HAP-1 (cell line): ENCODE results near the gene RFX8.
"Not testable (repeated sequence)": the region's sequence is repeated elsewhere in the genome, so short reads cannot be mapped to it uniquely, and the experiment has no call there.

Source experiments
- DNase-seq, 2 experiments: peaks; one replicate each; pipeline ENCODE4 v3.0.0-alpha.2; 2016 to 2020; ENCODE audit warnings: low spot score in 2 of 2
- H3K27me3 ChIP-seq: fragments of 250-450 bp; sonication (Bioruptor Pico); 2 replicates; pipeline ENCODE4 v1.5.1; 2020; ENCODE audit warnings: low read depth, mild to moderate bottlenecking, moderate library complexity
- H3K36me3 ChIP-seq: fragments of 250-450 bp; sonication (Bioruptor Pico); replicated peaks from 2 replicates; pipeline ENCODE4 v1.5.1; 2020; ENCODE audit warnings: mild to moderate bottlenecking
- H3K4me1 ChIP-seq: fragments of 250-450 bp; sonication (Bioruptor Pico); 2 replicates; pipeline ENCODE4 v1.5.1; 2020; ENCODE audit warnings: mild to moderate bottlenecking
- H3K4me3 ChIP-seq: fragments of 250-450 bp; sonication (Bioruptor Pico); 2 replicates; pipeline ENCODE4 v1.5.1; 2020; ENCODE audit warnings: mild to moderate bottlenecking, moderate library complexity
- H3K9me3 ChIP-seq: fragments of 250-450 bp; sonication (Bioruptor Pico); 2 replicates; pipeline ENCODE4 v1.5.1; 2020; ENCODE audit warnings: mild to moderate bottlenecking, moderate library complexity
- in situ Hi-C: fragments of 300-500 bp; cut with MboI; formaldehyde crosslinking; loops from 3 replicates; pipeline ENCODE4 v1.14.3; 2020; ENCODE audit warnings: low sequenced_read_pairs, inconsistent platforms, mixed read lengths

RFX8 gene

DNA sequence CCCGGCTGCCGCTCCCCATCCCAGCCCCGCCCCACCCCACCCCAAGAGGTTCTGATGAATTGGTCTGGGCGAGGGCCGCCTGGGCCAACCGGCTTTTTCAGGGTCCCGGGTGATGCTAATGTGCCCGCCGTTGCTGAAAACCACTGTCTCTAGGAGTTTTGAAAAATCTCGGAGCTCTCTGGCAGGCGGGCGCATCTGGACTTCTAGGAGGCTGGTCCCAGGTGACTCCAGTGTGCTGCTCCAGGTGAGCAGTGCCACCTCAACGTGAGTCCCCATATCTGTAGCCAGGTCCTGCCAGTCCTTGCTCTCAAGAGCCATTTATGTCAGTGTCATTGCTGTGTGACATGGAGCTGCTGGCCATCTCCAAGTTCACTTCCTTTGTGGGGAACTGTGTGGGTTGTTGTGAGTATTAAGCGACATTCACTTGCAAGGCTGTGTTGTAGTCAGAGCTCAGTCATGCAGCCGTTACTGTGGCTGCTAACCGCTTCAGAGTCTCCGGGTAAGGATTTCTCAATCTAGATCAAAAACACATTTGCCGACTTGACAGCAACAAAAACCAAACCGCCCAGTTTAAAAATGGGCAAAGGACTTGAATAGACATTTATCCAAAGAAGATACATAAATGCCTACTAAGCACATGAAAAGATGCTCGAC is at the start of gene RFX8:
Gene RFX8 (minus strand): TSS at position 382 of the 654 bp plus-strand sequence. CDS start 8,264 bp downstream, outside the sequence.
- Histone ChIP-seq H3K9me3 (no peaks in the 10 kb centered on the region), H3K27me3 (no peaks in the 10 kb centered on the region), H3K4me1 (peaks cover 18% of the 10 kb centered on the region), H3K36me3 (no peaks in the 10 kb centered on the region), H3K4me3 (peak within 1 kb of the TSS; percentile 22)
- no peak for DNase-seq
- in situ Hi-C loops = no loop called here

DNA sequence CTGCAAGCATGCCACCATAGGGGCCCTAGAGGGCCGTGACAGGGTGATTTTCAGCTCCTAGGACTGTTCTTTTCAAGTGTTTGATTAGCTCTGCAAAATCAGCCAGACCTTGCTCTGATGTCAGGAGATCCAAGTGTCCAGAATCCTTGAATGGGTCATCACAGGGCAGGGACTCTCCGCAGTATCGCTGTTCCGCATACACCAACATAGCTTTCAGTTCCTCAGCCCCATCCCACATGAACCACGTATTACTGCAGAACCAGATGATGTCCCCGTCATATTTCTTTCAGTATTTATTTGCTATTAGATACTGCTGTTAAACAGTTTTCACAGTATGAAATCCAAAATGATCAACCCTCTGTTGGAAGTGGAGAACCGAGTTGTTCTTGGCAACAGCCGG is 46.6 kb upstream of the RFX8 start:
- H3K4me3 ChIP-seq = no peak overlapping the region
- DNase-seq = no peak
- H3K36me3 ChIP-seq = no peaks in the 10 kb centered on the region
- H3K4me1 ChIP-seq = no peaks in the 10 kb centered on the region
- no peaks in the 10 kb centered on the region for H3K9me3 ChIP-seq
- peaks cover 10% of the 10 kb centered on the region for H3K27me3 ChIP-seq
- in situ Hi-C loops = no loop called here

GRCh38 chr2:101520246-101520645 is 45.3 kb upstream of the RFX8 start:
- no peak overlapping the region for H3K4me3 ChIP-seq
- no peaks in the 10 kb centered on the region for H3K36me3 ChIP-seq
- no peaks in the 10 kb centered on the region for H3K4me1 ChIP-seq
- H3K9me3 ChIP-seq = no peaks in the 10 kb centered on the region
- no peak for DNase-seq
- in situ Hi-C loops = no loop called here
- peaks cover 10% of the 10 kb centered on the region for H3K27me3 ChIP-seq

- in situ Hi-C loops = no loop called here
- Histone ChIP-seq H3K4me3 (no peak overlapping the region), H3K36me3 (no peaks in the 10 kb centered on the region), H3K9me3 (no peaks in the 10 kb centered on the region), H3K4me1 (no peaks in the 10 kb centered on the region), H3K27me3 (peaks cover 5% of the 10 kb centered on the region)
- peak; percentile 34 to 59 for DNase-seq
These were observed 43.9 kb upstream of the RFX8 start for GRCh38 chr2:101518578-101519492.

DNA sequence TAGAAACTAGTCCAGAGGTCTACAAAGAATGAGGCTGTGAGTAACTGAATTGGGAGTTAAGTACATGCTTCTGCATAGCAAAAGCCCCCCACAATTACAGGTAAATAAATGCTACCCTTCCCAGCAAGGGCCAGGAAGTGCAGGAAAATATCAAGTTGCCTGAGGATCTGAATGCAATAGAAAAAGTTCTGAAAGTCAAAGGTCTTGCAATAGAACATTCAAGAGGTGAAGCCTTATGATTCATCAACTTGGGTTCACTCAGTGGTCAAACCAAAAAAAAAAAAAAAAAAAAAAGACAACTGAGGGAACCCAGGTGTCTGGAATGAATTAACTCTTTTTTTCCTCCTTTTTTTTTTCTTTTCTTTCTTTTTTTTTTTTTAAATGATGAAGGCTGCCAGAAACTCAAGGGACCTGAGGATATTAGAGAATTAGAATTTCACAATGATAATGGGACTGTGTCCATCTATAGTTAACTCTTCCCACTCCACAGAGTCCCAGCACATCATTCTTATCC is 42.9 kb upstream of the RFX8 start:
- H3K4me3 ChIP-seq = no peak overlapping the region
- in situ Hi-C loops = no loop called here
- no peaks in the 10 kb centered on the region for H3K36me3 ChIP-seq
- H3K9me3 ChIP-seq = no peaks in the 10 kb centered on the region
- H3K27me3 ChIP-seq = peaks cover 5% of the 10 kb centered on the region
- no peak for DNase-seq
- no peaks in the 10 kb centered on the region for H3K4me1 ChIP-seq

- no peaks in the 10 kb centered on the region for H3K9me3 ChIP-seq
- H3K27me3 ChIP-seq = peaks cover 5% of the 10 kb centered on the region
- no peak overlapping the region for H3K4me3 ChIP-seq
- no peaks in the 10 kb centered on the region for H3K36me3 ChIP-seq
- DNase-seq = no peak
- in situ Hi-C loops = no loop called here
- no peaks in the 10 kb centered on the region for H3K4me1 ChIP-seq
These were observed 42.1 kb upstream of the RFX8 start for GRCh38 chr2:101516823-101517690.

GRCh38 chr2:101516349-101516748 is 41.4 kb upstream of the RFX8 start:
- no peak for DNase-seq
- Histone ChIP-seq H3K4me1 (no peaks in the 10 kb centered on the region), H3K36me3 (no peaks in the 10 kb centered on the region), H3K9me3 (no peaks in the 10 kb centered on the region), H3K4me3 (no peak overlapping the region), H3K27me3 (peaks cover 5% of the 10 kb centered on the region)
- in situ Hi-C loops = no loop called here

GRCh38 chr2:101515477-101515876 is 40.6 kb upstream of the RFX8 start:
- Histone ChIP-seq H3K27me3 (peaks cover 5% of the 10 kb centered on the region), H3K4me1 (no peaks in the 10 kb centered on the region), H3K36me3 (no peaks in the 10 kb centered on the region), H3K4me3 (no peak overlapping the region), H3K9me3 (no peaks in the 10 kb centered on the region)
- in situ Hi-C loops = no loop called here
- no peak for DNase-seq

DNA sequence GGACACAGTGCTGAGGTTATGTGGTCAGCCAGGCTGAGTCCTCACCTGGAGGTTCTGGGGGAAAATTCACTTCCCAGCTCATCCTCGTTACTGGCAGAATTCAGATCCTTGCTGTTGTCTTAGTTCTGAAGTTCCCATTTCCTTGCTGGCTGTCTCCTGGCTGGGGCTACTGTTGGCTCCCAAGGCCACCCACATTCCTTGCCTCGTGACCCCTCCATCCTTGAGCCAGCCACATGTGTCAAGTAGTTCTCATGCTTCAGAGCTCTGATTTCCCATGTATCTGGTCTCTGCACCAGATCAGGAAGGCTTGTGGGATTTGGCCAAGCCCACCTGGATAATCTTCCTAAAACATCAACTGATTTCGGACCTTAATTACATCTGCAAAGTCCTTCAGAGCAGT is 38.1 kb upstream of the RFX8 start:
- Histone ChIP-seq H3K4me3 (no peak overlapping the region), H3K4me1 (no peaks in the 10 kb centered on the region), H3K9me3 (no peaks in the 10 kb centered on the region), H3K27me3 (peaks cover 5% of the 10 kb centered on the region), H3K36me3 (no peaks in the 10 kb centered on the region)
- no peak for DNase-seq
- in situ Hi-C loops = no loop called here

- Histone ChIP-seq H3K4me1 (no peaks in the 10 kb centered on the region), H3K27me3 (no peaks in the 10 kb centered on the region), H3K36me3 (no peaks in the 10 kb centered on the region), H3K4me3 (no peak overlapping the region), H3K9me3 (no peaks in the 10 kb centered on the region)
- no peak for DNase-seq
- in situ Hi-C loops = no loop called here
These were observed 36.5 kb upstream of the RFX8 start for GRCh38 chr2:101511381-101511780.

- DNase-seq = no peak
- Histone ChIP-seq H3K36me3 (no peaks in the 10 kb centered on the region), H3K4me3 (no peak overlapping the region), H3K9me3 (no peaks in the 10 kb centered on the region), H3K27me3 (no peaks in the 10 kb centered on the region), H3K4me1 (no peaks in the 10 kb centered on the region)
- in situ Hi-C loops = no loop called here
These were observed 34.8 kb upstream of the RFX8 start for GRCh38 chr2:101509499-101510284.

GRCh38 chr2:101508636-101509035 is 33.7 kb upstream of the RFX8 start:
- Histone ChIP-seq H3K36me3 (no peaks in the 10 kb centered on the region), H3K4me1 (no peaks in the 10 kb centered on the region), H3K9me3 (no peaks in the 10 kb centered on the region), H3K4me3 (no peak overlapping the region), H3K27me3 (no peaks in the 10 kb centered on the region)
- no peak for DNase-seq
- in situ Hi-C loops = no loop called here

- DNase-seq, H3K36me3 ChIP-seq, H3K9me3 ChIP-seq, H3K27me3 ChIP-seq, in situ Hi-C loops, H3K4me1 ChIP-seq, H3K4me3 ChIP-seq: not testable (repeated sequence)
These were observed 30.4 kb upstream of the RFX8 start for GRCh38 chr2:101505276-101505675.
